Hepatocyte (in vitro differentiated cells): Measurements from ENCODE around the gene SCART1.

Experiments used
- EZH2 ChIP-seq: fragments of 200-600 bp; sonication (generic); IDR thresholded peaks from 2 replicates; pipeline ENCODE4 v1.6.1; 2016; ENCODE audit warnings: antibody characterized with exemption, mild to moderate bottlenecking, borderline replicate concordance
- TF ChIP-seq, protein P1 (sequence below): fragments of 200-600 bp; sonication (generic); IDR thresholded peaks from 2 replicates; pipeline ENCODE4 v1.5.1; 2016; ENCODE audit warnings: antibody characterized with exemption, mild to moderate bottlenecking; ENCODE audit not compliant: poor library complexity

DNA sequence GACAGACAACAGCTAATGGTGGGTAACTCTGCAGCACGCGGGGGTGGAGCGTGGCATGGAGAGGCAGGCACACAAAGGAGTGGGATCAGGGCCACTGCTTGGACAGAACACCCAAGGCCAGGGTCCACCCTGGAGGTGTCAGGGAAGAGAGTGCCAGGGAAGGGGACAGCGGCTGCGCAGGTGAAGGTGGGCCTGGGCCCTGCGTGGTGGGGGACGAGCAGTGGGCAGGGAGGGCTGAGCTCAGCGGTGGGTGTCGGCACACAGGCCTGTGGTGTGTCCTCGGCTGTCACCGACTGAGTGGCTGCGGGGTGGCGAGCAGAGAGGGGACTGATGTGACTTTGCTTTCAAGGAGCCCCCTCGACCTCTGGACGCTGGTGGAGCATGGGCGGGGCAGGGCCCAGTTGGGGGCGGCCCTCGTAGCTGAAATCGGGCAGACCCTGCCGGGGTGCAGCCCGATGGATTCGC, 8.4 kb upstream of the SCART1 start:
- TF ChIP-seq, protein P1, sequence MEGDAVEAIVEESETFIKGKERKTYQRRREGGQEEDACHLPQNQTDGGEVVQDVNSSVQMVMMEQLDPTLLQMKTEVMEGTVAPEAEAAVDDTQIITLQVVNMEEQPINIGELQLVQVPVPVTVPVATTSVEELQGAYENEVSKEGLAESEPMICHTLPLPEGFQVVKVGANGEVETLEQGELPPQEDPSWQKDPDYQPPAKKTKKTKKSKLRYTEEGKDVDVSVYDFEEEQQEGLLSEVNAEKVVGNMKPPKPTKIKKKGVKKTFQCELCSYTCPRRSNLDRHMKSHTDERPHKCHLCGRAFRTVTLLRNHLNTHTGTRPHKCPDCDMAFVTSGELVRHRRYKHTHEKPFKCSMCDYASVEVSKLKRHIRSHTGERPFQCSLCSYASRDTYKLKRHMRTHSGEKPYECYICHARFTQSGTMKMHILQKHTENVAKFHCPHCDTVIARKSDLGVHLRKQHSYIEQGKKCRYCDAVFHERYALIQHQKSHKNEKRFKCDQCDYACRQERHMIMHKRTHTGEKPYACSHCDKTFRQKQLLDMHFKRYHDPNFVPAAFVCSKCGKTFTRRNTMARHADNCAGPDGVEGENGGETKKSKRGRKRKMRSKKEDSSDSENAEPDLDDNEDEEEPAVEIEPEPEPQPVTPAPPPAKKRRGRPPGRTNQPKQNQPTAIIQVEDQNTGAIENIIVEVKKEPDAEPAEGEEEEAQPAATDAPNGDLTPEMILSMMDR: no peak
- no peak for TF ChIP-seq EZH2
